ENCODE measurements around the gene B9D2.

DNA sequence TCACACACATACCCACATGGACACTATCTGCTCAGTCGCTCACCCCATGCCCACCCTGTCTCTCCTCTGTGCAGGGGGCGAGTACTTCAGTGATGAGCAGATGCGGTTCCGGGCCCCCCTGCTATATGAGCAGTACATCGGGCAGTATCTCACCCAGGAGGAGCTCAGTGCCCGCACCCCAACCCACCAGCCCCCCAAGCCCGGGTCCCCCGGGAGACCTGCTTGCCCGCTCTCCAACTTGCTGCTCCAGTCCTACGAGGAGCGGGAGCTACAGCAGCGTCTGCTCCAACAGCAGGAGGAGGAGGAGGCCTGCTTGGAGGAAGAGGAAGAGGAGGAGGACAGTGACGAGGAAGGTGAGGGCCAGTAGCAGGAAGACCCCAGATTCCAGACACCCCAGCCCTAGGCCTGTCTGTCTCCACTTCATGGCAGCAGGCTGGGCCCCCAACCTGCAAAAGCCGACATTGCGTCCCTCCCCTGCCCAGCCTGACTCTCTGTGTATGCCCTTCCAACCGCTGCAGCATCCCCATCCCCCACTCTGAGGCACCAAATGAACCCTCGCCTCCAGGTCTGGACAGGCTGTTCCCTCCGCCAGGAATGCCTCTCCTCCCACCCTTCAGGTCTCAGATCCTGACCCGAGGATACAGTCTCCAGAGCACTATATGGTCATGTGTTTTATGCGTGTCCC is 44.3 kb downstream of the B9D2 start:
- TF ChIP-seq, protein P1, sequence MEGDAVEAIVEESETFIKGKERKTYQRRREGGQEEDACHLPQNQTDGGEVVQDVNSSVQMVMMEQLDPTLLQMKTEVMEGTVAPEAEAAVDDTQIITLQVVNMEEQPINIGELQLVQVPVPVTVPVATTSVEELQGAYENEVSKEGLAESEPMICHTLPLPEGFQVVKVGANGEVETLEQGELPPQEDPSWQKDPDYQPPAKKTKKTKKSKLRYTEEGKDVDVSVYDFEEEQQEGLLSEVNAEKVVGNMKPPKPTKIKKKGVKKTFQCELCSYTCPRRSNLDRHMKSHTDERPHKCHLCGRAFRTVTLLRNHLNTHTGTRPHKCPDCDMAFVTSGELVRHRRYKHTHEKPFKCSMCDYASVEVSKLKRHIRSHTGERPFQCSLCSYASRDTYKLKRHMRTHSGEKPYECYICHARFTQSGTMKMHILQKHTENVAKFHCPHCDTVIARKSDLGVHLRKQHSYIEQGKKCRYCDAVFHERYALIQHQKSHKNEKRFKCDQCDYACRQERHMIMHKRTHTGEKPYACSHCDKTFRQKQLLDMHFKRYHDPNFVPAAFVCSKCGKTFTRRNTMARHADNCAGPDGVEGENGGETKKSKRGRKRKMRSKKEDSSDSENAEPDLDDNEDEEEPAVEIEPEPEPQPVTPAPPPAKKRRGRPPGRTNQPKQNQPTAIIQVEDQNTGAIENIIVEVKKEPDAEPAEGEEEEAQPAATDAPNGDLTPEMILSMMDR (IDR thresholded peaks at IDR 0.05): no peak
- no peak for TF ChIP-seq POLR2AphosphoS5 (IDR thresholded peaks at IDR 0.05)
- no peak for TF ChIP-seq POLR2A (IDR thresholded peaks at IDR 0.05)

Data from breast epithelium (tissue), 3 donors.